HG03060 (cell line): ENCODE results near the gene RFK.
A peak's percentile ranks its signal among the peaks of the same experiment; 100 is the strongest.
"Not testable (repeated sequence)": the region's sequence is repeated elsewhere in the genome, so short reads cannot be mapped to it uniquely, and the experiment has no call there.

Source experiments
- ATAC-seq: cut with Tn5 transposase; IDR thresholded peaks from one replicate; pipeline ENCODE4 v1.9.1; 2021; ENCODE audit warnings: low read depth, moderate number of reproducible peaks; ENCODE audit not compliant: unreplicated experiment

Gene RFK

DNA sequence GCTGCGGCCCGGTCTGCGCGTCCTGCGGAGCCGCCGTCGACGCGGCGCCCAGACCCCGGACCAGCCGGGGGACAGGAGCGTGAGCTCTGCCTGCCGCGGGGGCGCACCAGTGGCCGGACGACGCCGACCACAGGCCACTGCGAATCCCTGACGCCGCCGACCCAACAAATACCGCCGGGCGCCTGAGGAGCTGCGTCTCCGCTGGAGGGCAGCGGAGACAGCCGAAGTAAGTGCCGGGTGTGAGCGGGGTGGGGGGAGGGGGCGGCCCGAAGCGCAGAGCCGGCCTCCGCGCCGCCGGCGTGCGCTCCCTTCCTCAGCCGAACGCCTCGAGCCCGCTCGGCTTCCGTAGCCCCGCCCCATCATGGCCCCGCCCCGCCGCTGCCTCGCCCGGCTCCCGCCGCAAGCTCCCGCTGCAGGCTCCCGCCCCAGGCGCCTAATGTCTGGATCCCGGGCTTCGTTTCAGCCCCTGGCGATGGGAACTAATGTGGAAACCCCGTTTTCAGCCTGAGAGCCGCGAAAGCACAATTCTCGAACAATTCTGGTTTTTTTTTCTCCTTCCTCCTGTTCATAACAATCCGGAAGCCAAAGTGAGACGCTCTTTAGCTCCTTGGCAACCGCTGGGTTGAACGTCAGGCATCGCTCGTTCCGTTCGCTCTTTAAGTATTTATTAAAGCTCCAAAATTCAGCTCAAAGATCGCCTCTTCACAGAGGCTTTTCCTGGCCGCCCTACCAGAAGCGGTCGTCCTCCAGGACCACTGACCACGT is at the start of gene RFK:
TSS of gene RFK (minus strand) at position 232 of the 765 bp plus-strand sequence. CDS start 255 bp downstream, outside the sequence.
- ATAC-seq, result peak; percentile 45

DNA sequence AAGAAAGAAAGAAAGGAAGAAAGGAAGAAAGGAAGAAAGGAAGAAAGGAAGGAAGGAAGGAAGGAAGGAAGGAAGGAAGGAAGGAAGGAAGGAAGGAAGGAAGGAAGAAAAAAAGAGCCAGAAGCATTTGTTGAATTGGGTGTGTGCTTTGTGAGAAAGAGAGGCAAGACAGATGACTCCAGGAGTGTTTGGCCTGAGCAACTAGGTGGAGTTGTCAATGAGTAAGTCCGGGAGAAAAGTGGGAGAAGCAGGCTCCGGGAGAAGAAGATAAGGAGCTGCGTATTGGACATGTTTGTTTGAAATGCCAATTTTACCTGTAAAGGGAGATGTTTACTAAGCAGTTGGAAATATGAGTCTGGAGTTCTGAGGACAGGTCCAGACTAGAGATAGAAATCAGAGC is 49.7 kb upstream of the RFK start:
- ATAC-seq, result no peak

DNA sequence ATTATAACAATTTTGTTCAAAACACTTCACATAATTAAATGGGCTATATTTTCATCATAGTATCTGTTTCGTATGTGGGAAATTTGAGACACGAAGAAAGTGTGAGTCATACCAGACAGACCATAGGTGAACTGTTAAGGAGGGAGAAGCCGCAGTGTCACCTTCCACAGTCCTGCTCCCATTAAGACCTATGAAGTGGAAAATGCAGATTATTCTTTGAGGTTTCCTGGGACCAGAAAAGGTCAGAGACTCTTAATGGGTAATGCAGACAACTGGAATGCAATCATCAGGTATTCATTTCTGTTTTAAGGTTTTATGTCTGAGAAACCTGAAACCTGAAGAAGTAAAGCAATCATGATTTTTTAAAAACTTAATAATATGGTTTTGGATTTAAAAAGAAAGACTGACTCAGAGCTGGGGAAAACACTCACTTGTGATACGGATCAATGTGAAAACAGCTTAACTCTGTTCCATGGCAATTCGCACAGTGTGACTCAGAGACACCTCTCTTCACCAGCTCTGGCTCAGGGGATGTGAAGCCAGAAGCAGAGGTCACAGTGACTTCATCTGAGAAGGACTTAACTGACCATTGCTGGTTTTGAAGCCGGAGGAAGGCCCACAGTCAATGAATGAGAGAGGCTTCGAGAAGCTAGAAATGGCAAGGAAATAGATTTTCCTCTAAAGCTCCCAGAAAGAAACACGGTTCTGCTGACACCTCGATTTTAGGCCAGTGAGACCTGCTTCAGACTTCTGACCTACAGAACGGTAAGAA is 47.5 kb upstream of the RFK start:
- peak; percentile 51 for ATAC-seq

DNA sequence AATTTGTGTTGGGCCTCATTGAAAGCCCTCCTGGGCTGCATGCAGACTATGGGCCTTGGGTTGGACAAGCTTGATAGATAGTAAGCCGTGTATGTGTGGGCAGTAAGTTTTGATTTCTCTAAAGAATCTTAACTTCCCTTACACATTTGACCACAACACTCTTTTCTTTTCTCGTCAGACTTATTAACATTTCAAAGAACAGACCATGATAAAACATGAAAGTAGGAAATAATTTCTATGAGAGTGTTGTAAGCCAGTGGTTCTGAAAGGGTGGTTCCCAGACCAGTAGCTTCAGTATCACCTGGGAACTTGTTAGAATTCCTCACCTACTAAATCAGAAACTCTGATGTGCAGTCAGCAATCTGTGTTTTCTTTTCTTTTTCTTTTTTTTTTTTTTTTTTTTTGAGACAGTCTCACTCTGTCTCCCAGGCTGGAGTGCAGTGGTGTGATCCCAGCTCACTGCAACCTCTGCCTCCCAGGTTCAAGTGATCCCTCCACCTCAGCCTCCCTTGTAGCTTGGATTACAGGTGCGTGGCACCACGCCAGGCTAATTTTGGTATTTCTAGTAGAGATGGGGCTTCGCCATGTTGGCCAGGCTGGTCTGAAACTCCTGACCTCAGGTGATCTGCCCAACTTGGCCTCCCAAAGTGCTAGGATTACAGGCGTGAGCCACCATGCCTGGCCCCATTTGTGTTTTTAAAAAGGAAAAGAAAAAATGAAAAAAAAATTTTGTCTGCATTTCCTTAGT is 44.8 kb upstream of the RFK start:
- peak; percentile 70 for ATAC-seq

DNA sequence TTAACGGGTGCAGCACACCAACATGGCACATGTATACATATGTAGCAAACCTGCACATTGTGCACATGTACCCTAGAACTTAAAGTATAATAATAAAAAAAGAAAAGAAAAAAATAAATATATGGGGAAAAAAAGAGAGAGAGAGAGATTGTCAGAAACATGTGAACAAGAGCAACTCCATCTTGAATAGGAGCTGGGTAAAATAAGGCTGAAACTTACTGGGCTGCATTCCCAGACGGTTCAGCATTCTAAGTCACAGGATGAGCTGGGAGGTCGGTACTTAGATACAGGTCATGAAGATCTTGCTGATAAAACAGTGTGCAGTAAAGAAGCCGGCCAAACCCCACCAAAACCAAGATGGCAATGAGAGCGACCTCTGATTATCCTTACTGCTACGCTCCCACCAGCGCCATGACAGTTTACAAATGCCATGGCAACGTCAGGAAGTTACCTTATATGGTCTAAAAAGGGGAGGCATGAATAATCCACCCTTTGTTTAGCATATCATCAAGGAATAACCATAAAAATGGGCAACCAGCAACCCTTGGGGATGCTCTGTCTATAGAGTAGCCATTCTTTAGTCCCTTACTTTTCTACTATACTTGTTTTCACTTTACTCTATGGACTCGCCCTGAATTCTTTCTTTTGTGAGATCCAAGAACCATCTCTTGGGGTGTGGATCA is 42.9 kb upstream of the RFK start:
- ATAC-seq, result not testable (repeated sequence)

DNA sequence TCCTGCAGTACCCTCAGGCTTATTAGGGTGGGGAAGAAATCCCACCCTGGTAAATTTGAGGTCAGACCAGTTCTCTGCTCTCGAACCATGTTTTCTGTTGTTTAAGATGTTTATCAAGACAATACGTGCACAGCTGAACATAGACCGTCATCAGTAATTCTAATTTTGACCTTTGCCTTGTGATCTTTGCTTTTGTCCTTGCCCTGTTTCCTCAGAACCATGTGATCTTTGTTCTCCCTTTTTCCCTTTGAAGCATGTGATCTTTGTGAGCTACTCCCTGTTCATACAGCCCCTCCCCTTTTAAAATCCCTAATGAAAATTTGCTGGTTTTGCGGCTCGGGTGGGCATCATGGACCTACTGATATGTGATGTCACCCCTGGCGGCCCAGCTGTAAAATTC is 40.7 kb upstream of the RFK start:
- ATAC-seq, result not testable (repeated sequence)

DNA sequence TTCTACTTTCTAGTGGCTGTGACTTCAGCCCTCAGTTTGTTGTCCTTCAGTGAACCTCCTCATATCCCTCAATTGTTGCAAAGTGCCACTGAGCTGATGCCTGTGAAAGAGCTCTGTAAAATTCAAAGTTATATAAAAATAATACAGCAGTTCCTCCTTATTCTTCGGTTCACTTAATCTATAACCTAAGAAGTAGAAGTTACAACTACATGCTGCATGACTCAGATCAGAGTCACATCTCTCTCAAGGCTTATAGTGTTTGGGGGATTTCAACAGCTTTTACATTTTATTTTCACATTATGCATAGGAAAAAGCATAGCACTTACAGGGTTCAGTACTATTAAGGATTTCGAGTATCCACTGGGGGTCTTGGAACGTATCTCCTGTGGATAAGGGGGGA is 39.6 kb upstream of the RFK start:
- no peak for ATAC-seq

DNA sequence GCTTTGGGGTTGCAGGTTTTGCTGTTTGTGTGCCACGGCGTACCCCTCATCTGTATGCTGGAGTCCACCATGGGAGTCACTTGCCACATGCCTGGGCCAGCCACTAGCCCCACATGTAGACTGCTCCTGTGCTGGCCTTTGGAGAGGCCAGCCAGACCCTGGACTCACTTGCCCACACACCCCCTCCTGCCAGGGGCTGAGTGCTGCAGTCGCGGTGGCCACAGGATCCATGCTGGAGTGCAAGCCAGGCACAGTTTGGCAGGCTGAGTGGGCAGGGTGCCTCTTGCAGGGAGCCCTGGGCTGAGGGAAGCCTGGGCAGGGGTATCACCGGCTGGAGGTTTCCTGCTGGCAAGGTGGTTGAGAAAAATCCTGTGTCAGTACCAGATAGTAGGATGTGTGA is 39.2 kb upstream of the RFK start:
- ATAC-seq, result no peak

DNA sequence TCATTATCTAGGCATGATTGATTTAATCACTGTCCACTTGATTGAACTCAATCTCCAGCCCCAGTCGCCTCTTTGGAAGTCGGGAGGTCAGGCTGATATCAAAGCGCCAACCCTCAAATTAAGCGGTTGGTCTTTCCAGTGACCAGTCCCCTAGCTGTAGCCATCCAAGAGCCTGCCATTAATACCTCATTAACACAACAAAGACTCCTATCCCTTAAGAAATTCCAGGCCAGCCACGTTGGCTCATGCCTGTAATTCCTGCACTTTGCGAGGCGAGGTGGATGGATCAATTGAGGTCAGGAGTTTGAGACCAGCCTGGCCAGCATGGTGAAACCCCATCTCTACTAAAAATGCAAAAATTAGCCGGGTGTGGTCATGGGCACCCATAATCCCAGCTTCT is 37.4 kb upstream of the RFK start:
- no peak for ATAC-seq

DNA sequence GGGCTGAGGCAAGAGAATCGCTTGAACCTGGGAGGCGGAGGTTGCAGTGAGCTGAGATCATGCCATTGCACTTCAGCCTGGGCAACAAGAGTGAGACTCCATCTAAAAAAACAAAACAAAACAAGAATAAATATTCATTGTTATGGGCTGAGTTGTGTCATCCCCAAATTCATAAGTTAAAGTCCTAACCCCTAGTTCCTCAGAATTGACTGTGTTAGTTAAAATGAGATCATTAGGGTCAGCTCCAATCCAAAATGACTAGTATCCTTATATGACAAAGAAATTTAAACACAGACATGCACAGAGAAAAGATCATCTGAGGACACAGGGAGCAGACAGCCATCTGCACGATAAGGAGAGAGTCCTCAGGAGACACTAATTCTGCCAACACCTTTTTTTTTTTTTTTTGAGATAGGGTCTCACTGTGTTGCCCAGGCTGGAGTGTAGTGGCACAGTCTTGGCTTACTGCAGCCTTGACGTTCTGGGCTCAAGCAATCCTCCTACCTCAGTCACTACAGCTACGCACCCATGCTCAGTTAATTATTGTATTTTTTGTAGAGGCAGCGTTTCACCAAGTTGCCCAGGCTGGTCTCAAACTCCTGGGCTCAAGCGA is 32.7 kb upstream of the RFK start:
- no peak for ATAC-seq

DNA sequence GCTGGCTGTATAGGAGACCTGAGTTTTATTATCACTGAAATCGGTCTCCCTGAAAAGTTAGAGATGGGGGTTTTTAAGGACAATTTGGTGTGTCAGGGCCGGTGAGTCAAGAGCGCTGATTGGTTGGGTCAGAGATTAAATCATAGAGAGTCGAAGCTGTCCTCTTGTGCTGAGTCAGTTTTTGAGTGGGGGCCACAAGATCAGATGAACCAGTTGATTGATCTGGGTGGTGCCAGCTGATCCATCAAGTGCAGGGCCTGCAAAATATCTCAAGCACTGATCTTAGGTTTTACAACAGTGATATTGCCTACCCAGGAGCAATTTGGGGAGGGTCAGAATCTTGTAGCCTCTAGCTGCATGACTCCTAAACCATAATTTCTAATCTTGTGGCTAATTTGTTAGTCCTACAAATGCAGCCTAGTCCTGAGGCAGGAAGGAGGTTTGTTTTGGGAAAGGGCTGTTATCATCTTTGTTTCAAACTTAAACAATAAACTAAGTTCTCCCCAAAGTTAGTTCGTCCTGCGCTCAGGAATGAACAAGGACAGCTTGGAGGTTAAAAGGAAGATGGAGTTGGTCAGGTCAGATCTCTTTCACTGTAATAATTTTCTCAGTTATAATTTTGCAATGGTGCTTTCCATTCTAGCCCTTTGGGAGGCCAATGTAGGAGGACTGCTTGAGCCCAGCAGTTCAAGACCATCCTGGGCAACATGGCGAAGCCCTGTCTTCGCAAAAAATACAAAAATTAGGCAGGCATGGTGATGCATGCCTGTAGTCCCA is 31.6 kb upstream of the RFK start:
- ATAC-seq, result no peak

DNA sequence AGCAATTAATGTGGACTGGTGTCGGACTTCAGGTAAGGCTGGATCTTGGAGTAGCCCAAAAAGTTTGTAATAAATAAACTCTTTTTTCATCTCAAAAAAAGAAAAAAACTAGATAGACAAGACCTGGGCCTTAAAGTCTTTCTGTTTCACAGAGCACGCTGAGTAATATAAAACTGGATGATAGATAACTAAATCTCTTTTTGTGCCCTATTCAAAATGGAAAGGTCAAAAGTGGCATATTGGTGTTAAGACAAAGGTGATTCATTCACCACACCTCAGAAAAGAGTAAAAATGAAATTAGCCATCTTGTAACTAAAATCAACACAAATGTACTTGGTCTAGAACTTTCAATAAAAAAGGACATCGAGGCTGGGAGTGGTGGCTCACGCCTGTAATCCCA is 30.3 kb upstream of the RFK start:
- no peak for ATAC-seq

DNA sequence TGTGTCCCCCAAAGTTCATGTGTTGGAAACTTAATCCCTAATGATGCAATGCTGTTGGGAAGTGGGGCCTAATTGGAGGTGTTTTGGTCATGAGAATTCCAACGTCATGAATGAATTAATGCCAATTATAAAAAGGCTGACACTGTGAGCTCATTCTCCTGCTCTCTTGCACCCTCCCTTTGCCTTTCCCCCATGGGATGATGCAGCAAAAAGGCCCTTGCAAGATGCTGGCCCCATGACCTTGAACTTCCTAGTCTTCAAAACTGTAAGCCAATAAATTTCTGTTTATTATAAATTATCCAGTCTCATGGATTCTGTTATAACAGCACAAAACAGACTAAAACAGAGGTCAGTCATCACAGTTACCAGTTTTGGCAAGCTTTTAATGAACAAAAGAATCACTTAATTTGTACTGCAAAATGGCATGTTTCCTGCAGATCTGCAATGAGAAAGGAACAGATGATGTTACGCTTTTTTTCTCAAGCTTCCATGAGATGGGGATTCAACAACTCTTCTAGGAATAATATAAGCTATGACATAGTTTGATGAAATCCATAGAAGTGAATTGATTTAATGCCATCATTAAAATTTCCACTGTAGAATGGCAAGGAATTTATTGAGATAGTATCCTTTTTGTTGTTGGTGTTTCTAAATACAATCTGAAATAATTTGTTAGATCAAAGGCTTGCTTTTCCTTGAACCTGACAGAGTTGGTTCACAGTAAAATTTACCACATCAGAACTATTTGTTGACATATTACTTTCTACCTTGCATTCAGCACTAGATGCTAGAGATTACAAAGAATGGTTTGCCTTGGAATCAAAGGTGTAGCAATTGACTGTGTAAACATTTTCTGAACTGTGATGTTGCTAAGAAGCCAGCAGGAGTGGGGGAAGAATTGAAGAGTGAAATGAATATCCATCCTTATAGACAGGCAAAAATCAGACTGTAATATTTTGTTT is 29.3 kb upstream of the RFK start:
- ATAC-seq, result no peak

DNA sequence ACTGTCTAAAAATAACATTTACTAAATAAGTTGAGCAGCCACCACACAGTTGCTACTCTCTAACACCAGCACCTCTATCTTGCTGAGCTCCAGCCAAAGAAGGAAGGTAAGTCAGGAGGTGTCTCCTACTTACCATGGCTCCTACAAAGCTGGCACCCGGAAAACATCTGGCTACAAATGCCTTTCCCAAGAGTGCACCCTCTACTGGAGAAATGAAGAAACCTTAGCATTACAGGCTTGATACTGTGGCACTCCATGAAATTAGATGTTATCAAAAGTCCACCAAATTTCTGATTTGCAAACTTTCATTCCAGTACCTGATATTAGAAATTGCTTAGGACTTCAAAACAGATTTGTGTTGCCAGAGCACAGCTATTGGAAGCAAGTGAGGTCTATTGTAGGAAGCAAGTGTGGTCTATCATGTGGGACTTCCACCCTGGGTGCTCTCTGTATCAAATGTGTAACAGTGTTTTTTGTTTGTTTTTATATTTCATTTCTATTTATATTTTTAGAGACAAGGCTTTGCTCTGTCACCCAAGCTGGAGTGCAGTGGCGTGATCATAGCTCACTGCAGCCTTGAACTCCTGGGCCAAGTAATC is 25.7 kb upstream of the RFK start:
- no peak for ATAC-seq

DNA sequence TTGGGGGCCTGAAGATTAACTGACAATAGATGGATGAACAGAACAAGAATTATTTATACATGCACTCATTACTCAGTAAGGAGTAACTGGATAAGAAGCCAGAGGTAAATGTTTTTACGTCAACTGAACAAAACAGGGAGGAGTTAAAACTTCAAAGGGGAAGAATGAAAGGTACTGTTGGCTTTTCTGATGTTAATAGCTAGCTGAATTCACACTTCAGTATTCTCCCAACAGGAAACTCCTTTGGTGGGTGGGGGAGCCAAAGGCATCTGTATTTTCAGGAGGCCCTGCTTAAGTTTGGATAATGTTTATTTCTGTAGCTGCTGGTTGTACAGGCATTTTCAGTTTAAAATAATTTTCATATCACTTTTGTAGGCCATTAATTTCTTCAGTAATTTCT is 23.2 kb upstream of the RFK start:
- no peak for ATAC-seq

DNA sequence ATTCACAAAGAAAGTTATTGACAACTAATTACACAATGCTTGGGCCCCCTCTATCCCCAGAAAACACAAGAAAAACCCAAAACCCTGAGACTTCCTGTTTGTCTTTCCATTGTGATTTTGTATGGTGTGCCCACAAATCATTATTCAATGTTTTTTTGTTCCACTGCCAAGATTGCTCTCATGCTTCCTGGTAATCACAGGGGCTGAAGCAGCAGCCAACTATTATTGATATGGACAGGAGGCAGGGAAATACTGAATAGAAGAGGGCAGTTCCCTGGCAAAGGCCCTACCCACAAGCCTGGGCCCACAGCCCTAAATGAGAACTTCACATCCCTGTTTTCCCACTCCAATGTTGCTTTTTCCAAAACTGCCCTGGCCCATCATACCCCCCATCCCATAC is 21.5 kb upstream of the RFK start:
- no peak for ATAC-seq

DNA sequence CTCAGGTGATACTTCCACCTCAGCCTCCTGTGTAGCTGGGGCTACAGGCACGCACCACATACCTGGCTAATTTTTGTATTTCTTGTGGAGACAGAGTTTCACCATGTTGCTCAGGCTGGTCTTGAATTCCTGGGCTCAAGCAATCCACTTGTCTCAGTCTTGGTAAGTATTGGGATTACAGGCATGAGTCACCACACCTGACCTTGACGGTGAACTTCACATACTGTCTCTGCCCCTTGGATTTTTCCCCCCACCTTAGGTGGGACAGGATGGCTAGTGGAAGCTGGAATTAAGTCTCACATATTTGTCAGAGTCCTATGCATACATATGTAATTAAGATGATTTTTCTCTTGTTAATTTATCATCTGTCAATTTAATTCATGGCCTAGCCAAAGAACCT is 20.9 kb upstream of the RFK start:
- no peak for ATAC-seq

DNA sequence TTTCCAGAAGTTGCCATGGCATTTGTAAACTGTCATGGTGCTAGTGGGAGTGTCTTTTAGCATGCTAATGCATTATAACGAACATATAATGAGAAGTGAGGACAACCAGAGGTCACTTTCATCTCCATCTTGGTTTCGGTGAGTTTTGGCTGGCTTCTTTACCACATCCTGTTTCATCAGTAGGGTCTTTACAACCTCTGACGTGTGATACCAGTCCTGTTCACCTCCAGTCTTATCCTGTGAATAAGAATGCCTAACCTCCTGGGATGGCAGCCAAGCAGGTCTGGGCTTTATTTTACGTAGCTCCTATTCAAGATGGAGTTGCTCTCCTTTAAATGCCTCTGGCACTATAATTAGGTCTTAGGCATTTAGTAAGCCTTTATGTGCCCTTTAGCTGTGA is 20.4 kb upstream of the RFK start:
- peak; percentile 87 for ATAC-seq
